Panc1 (cell line): ENCODE results near the gene SMAD5. TPM values are rescaled to one million over a fixed set of nuclear protein-coding genes. Genes with fewer than 3 reads are reported as not detected.

ENCODE experiments used
- ATAC-seq: fragments of 200-7000 bp; cut with Tn5 transposase; 2 replicates; pipeline ENCODE4 v1.9.1; 2020; ENCODE audit warnings: mild to moderate bottlenecking, moderate library complexity
- BruUV-seq: library from RNA; stranded (reverse); fragments of 400-500 nt; replicated peaks from 2 replicates; lab custom pipeline; 2021; lab: Mats Ljungman, UMichigan
- CTCF ChIA-PET: fragments of 300-600 bp; sonication (Branson Sonifier 250); formaldehyde crosslinking; loops from one replicate; lab custom pipeline; 2022; ENCODE audit warnings: antibody characterized with exemption; lab: Charles Lee
- POLR2A ChIA-PET: fragments of 300-600 bp; sonication (Branson Sonifier 250); formaldehyde crosslinking; loops from one replicate; lab custom pipeline; 2022; ENCODE audit warnings: antibody characterized with exemption; lab: Charles Lee
- DNase-seq: peaks from one replicate; pipeline ENCODE4 v3.0.0-alpha.2; 2010; ENCODE audit warnings: low read depth, low spot score
- H3K27ac ChIP-seq: 2 replicates; pipeline ENCODE4 v1.5.1; 2011; ENCODE audit warnings: mild to moderate bottlenecking, low read length, inconsistent platforms
- H3K27me3 ChIP-seq: fragments of 200-500 bp; sonication (Bioruptor generic); 2 replicates; pipeline ENCODE4 v1.6.0; 2014; ENCODE audit warnings: low read length, inconsistent platforms; ENCODE audit not compliant: control insufficient read depth, insufficient read depth
- H3K36me3 ChIP-seq: fragments of 200-500 bp; sonication (Bioruptor generic); 2 replicates; pipeline ENCODE4 v1.5.1; 2014; ENCODE audit warnings: inconsistent platforms, mild to moderate bottlenecking, low read length, moderate library complexity; ENCODE audit not compliant: control insufficient read depth, insufficient read depth
- H3K4me1 ChIP-seq: 2 replicates; pipeline ENCODE4 v1.5.1; 2011; ENCODE audit warnings: inconsistent platforms, mild to moderate bottlenecking, low read length, moderate library complexity; ENCODE audit not compliant: control insufficient read depth, insufficient read depth
- H3K4me3 ChIP-seq, 2 experiments: 2 replicates each; pipeline ENCODE4 v1.5.1; 2011 to 2012; ENCODE audit warnings: low read depth in 2 of 2, low read length in 2 of 2, mild to moderate bottlenecking in 2 of 2, inconsistent platforms in 1 of 2, moderate library complexity in 1 of 2
- H3K9me3 ChIP-seq: fragments of 200-500 bp; sonication (Bioruptor generic); 2 replicates; pipeline ENCODE4 v1.5.1; 2014; ENCODE audit warnings: low read depth, mild to moderate bottlenecking, inconsistent platforms, low read length, moderate library complexity; ENCODE audit not compliant: control insufficient read depth, insufficient read depth
- CTCF ChIP-seq: fragments of 450-650 bp; IDR thresholded peaks from 2 replicates; pipeline ENCODE4 v1.5.1; 2017; ENCODE audit warnings: mild to moderate bottlenecking
- POLR2AphosphoS5 ChIP-seq: IDR thresholded peaks from 2 replicates; pipeline ENCODE4 v1.6.1; 2012; ENCODE audit warnings: mild to moderate bottlenecking, low read depth, low read length, moderate library complexity
- REST ChIP-seq, 2 experiments: IDR thresholded peaks; 2 replicates each; pipeline ENCODE4 v1.6.1; 2011 to 2012; ENCODE audit warnings: low read depth in 2 of 2, control low read depth in 1 of 2, low read length in 1 of 2, mild to moderate bottlenecking in 1 of 2, moderate library complexity in 1 of 2; ENCODE audit not compliant: insufficient read depth in 1 of 2
- SIN3A ChIP-seq: IDR thresholded peaks from 2 replicates; pipeline ENCODE4 v1.6.1; 2012; ENCODE audit warnings: low read depth, mild to moderate bottlenecking, low read length, moderate library complexity, borderline replicate concordance; ENCODE audit not compliant: insufficient read depth
- TCF7L2 ChIP-seq: IDR thresholded peaks from 2 replicates; pipeline ENCODE4 v1.6.1; 2011; ENCODE audit warnings: mild to moderate bottlenecking, low read depth, low read length, inconsistent platforms
- in situ Hi-C: cut with HindIII; loops from 2 replicates; pipeline ENCODE4 v1.10.0; 2016; ENCODE audit warnings: low sequenced_read_pairs, low pct_unique_long_range_greater_than_20kb
- intact Hi-C: fragments of 100-400 bp; cut with micrococcal nuclease; formaldehyde crosslinking; loops from one replicate; pipeline ENCODE4 v1.10.0; 2022; ENCODE audit not compliant: unreplicated experiment
- total RNA-seq: library from RNA; stranded (reverse); gene quantifications from one replicate; pipeline ENCODE4 v1.2.1, GENCODE V29; 2021; ENCODE audit not compliant: unreplicated experiment

Gene SMAD5
- total RNA-seq, 1 experiment from 2014 or later: 61.5 TPM

GRCh38 chr5:136094913-136095641 lies 37.6 kb upstream of the SMAD5 start:
- no peaks in the 10 kb centered on the region for H3K4me1 ChIP-seq

GRCh38 chr5:136098176-136098575 lies 34.5 kb upstream of the SMAD5 start:
- no TSS peak for BruUV-seq
- intact Hi-C loops (no loop called here), in situ Hi-C loops (no loop called here)
- ChIA-PET CTCF (interaction anchor here (0.6 kb wide), 1 partner anchor 147 kb away, joined by 3 read pairs; no protein-coding TSS in a partner anchor), POLR2A (no interaction called here)
- Histone ChIP-seq H3K36me3 (no peaks in the 10 kb centered on the region), H3K9me3 (no peaks in the 10 kb centered on the region), H3K4me1 (no peaks in the 10 kb centered on the region), H3K27me3 (no peaks in the 10 kb centered on the region), H3K27ac (no peak overlapping the region), H3K4me3 (no peak overlapping the region)
- TF ChIP-seq CTCF (no peak), POLR2AphosphoS5 (no peak), REST (IDR thresholded peaks at IDR 0.05; ENCODE audit: insufficient read depth in 1 of 2, low read depth in 2 of 2, low read length in 1 of 2) (no peak), SIN3A (no peak), TCF7L2 (no peak)
- no peak for ATAC-seq
- no peak for DNase-seq

More at GRCh38 chr5:136094913-136095641, 37.6 kb upstream of the SMAD5 start:
- DNase-seq: no peak
- Histone ChIP-seq H3K27me3 (no peaks in the 10 kb centered on the region), H3K27ac (no peak overlapping the region), H3K36me3 (no peaks in the 10 kb centered on the region), H3K4me3 (no peak overlapping the region), H3K9me3 (no peaks in the 10 kb centered on the region)
- BruUV-seq: no TSS peak
- CTCF ChIA-PET: interaction anchor here (0.6 kb wide), 1 partner anchor 268 kb away, joined by 3 read pairs; no protein-coding TSS in a partner anchor
- in situ Hi-C loops: no loop called here
- no peak for ATAC-seq
- intact Hi-C loops: no loop called here
- TF ChIP-seq TCF7L2 (no peak), REST (IDR thresholded peaks at IDR 0.05; ENCODE audit: insufficient read depth in 1 of 2, low read depth in 2 of 2, low read length in 1 of 2) (no peak), SIN3A (no peak), POLR2AphosphoS5 (no peak), CTCF (no peak)
- POLR2A ChIA-PET: no interaction called here
